Gastroesophageal sphincter (tissue), 4 donors: ENCODE data around the gene RNF145. TPM values are rescaled to one million over a fixed set of nuclear protein-coding genes. Genes with fewer than 3 reads are reported as not detected.

ENCODE experiments used
- ATAC-seq: fragments of 150-250 bp; one replicate; pipeline ENCODE4 v1.9.1; 2016; ENCODE audit warnings: mild to moderate bottlenecking, moderate library complexity
- H3K27ac ChIP-seq, 4 donors: fragments of 200-600 bp; sonication (generic) in 3 of 4; 1 replicate in 3 of 4; 2 replicates in 1 of 4; pipeline ENCODE4 v1.5.1; 2016 to 2019
- H3K27me3 ChIP-seq: fragments of 200-600 bp; sonication (generic); one replicate; pipeline ENCODE4 v1.5.1; 2019
- H3K36me3 ChIP-seq, 2 donors: fragments of 200-600 bp; sonication (generic); one replicate each; pipeline ENCODE4 v1.5.1; 2019; ENCODE audit warnings: control low read depth in 1 of 2
- H3K4me1 ChIP-seq, 3 donors: fragments of 200-600 bp; sonication (generic); 1 replicate in 2 of 3; 2 replicates in 1 of 3; pipeline ENCODE4 v1.5.1; 2016 to 2019; ENCODE audit warnings: control low read depth in 2 of 3
- H3K4me3 ChIP-seq, 2 donors: fragments of 200-600 bp; sonication (generic); one replicate each; pipeline ENCODE4 v1.5.1; 2019; ENCODE audit warnings: mild to moderate bottlenecking in 1 of 2, moderate library complexity in 1 of 2
- H3K9me3 ChIP-seq, 3 donors: fragments of 200-600 bp; sonication (generic); one replicate each; pipeline ENCODE4 v1.5.1; 2017 to 2019; ENCODE audit warnings: control low read depth in 2 of 3
- CTCF ChIP-seq, 4 experiments: fragments of 200-600 bp in 2 of 4; fragments of 450-650 bp in 2 of 4; sonication (generic) in 1 of 4; IDR thresholded peaks; one replicate each; pipeline ENCODE4 v1.5.1; 2017 to 2019; ENCODE audit warnings: antibody characterized with exemption in 4 of 4, mild to moderate bottlenecking in 2 of 4, moderate library complexity in 2 of 4
- EP300 ChIP-seq: sonication (generic); formaldehyde crosslinking; IDR thresholded peaks from one replicate; pipeline ENCODE4 v1.6.1; 2017; ENCODE audit warnings: antibody characterized with exemption, mild to moderate bottlenecking
- POLR2A ChIP-seq, 2 donors: fragments of 450-650 bp; IDR thresholded peaks; one replicate each; pipeline ENCODE4 v1.6.1; 2017; ENCODE audit warnings: antibody characterized with exemption in 2 of 2, mild to moderate bottlenecking in 2 of 2, moderate library complexity in 1 of 2
- POLR2AphosphoS5 ChIP-seq: sonication (generic); formaldehyde crosslinking; IDR thresholded peaks from one replicate; pipeline ENCODE4 v1.6.1; 2017; ENCODE audit warnings: antibody characterized with exemption
- WGBS, 2 donors: methylation state at CpG; one replicate each; pipeline ENCODE4 v1.1.5; 2018; ENCODE audit warnings: low coverage in 1 of 2; 5-methylcytosine and 5-hydroxymethylcytosine counted together
- total RNA-seq, 4 donors: library from RNA; depleted of rRNA; stranded (reverse); fragments of >200 nt; gene quantifications; one replicate each; pipeline ENCODE4 v1.1.0, GENCODE V29; 2016

The RNF145 gene
- total RNA-seq, 4 donors from 2014 or later: 39.3 to 89.4 (median 68.7) TPM

- Histone ChIP-seq H3K4me3 (no peak overlapping the region), H3K4me1 (peaks cover 8 to 67% (median 17%) of the 10 kb centered on the region in 3 donors), H3K9me3 (no peaks in the 10 kb centered on the region), H3K36me3 (peaks cover 0 to 11% of the 10 kb centered on the region in 2 donors), H3K27ac (no peak overlapping the region), H3K27me3 (no peaks in the 10 kb centered on the region)
- TF ChIP-seq POLR2A (IDR thresholded peaks at IDR 0.05) (no peak), CTCF (IDR thresholded peaks at IDR 0.05) (no peak), EP300 (no peak), POLR2AphosphoS5 (no peak)
- WGBS, 2 donors: 58 to 85% methylated on average over 4 of the region's 4 CpGs
- ATAC-seq: no peak
These were observed 7.2 kb downstream of the RNF145 start for GRCh38 chr5:159202151-159202550.

GRCh38 chr5:159199780-159200179 is 9.6 kb downstream of the RNF145 start:
- H3K27ac ChIP-seq: no peak overlapping the region
- TF ChIP-seq POLR2AphosphoS5 (no peak), POLR2A (IDR thresholded peaks at IDR 0.05) (no peak), EP300 (no peak), CTCF (IDR thresholded peaks at IDR 0.05) (no peak)
- H3K27me3 ChIP-seq: no peaks in the 10 kb centered on the region
- H3K4me3 ChIP-seq: no peak overlapping the region
- H3K36me3 ChIP-seq: peaks cover 0 to 11% of the 10 kb centered on the region in 2 donors
- no peaks in the 10 kb centered on the region for H3K9me3 ChIP-seq
- WGBS, 2 donors: 89% methylated on average over 2 of the region's 2 CpGs; no CpG with 5 or more reads in 1 of the 2 donors
- H3K4me1 ChIP-seq: peaks cover 4 to 43% (median 15%) of the 10 kb centered on the region in 3 donors
- ATAC-seq: no peak

- Histone ChIP-seq H3K36me3 (peaks cover 0 to 13% of the 10 kb centered on the region in 2 donors), H3K9me3 (no peaks in the 10 kb centered on the region), H3K4me1 (peaks cover under 1 to 37% (median 9%) of the 10 kb centered on the region in 3 donors), H3K27ac (no peak overlapping the region), H3K27me3 (no peaks in the 10 kb centered on the region), H3K4me3 (no peak overlapping the region)
- WGBS, 2 donors: 93 to 94% methylated on average over 3 of the region's 3 CpGs
- no peak for TF ChIP-seq POLR2AphosphoS5
- no peak for TF ChIP-seq EP300
- no peak for TF ChIP-seq CTCF (IDR thresholded peaks at IDR 0.05)
- no peak for TF ChIP-seq POLR2A (IDR thresholded peaks at IDR 0.05)
- ATAC-seq: no peak
These were observed 10.1 kb downstream of the RNF145 start for GRCh38 chr5:159199225-159199624.

GRCh38 chr5:159198063-159199036 is 11.0 kb downstream of the RNF145 start:
- WGBS, 2 donors: 87 to 100% methylated on average over 3 to 5 of the region's 5 CpGs
- Histone ChIP-seq H3K9me3 (no peaks in the 10 kb centered on the region), H3K27ac (no peak overlapping the region), H3K4me1 (peaks cover 0 to 29% (median 4%) of the 10 kb centered on the region in 3 donors), H3K27me3 (no peaks in the 10 kb centered on the region), H3K36me3 (peaks cover 0 to 19% of the 10 kb centered on the region in 2 donors), H3K4me3 (no peak overlapping the region)
- no peak for TF ChIP-seq EP300
- TF ChIP-seq POLR2AphosphoS5: no peak
- no peak for TF ChIP-seq POLR2A (IDR thresholded peaks at IDR 0.05)
- TF ChIP-seq CTCF (IDR thresholded peaks at IDR 0.05): no peak
- no peak for ATAC-seq
